PFSK-1 (cell line): ENCODE data around the gene XDH.

Experiments used
- FOXP2 ChIP-seq: optimal IDR thresholded peaks from 2 replicates; pipeline ENCODE3; 2011; ENCODE audit warnings: borderline replicate concordance, control low read depth, inconsistent platforms; ENCODE audit not compliant: insufficient read depth; ENCODE audit errors: extremely low read length, extremely low read depth
- POLR2AphosphoS5 ChIP-seq: IDR thresholded peaks from 2 replicates; pipeline ENCODE4 v1.6.1; 2012; ENCODE audit warnings: low read depth, mild to moderate bottlenecking, control low read depth, low read length, moderate library complexity
- SIN3A ChIP-seq: IDR thresholded peaks from 2 replicates; pipeline ENCODE4 v1.6.1; 2012; ENCODE audit warnings: mild to moderate bottlenecking, low read length, moderate library complexity, borderline replicate concordance; ENCODE audit not compliant: insufficient read depth
- TAF1 ChIP-seq: IDR thresholded peaks from 2 replicates; pipeline ENCODE4 v1.6.1; 2012; ENCODE audit warnings: low read length, control low read depth, borderline replicate concordance; ENCODE audit not compliant: insufficient read depth
- TF ChIP-seq, protein P1 (sequence below), 2 experiments: IDR thresholded peaks; 2 replicates each; pipeline versions ENCODE4 v1.6.1 to v1.8.0; 2011 to 2012; ENCODE audit warnings: low read depth in 2 of 2, low read length in 2 of 2, control low read depth in 1 of 2, inconsistent platforms in 1 of 2, mild to moderate bottlenecking in 1 of 2, moderate library complexity in 1 of 2; ENCODE audit not compliant: insufficient read depth in 1 of 2

Gene XDH

GRCh38 chr2:31371691-31372090 lies 42.9 kb downstream of the XDH start:
- no peak for TF ChIP-seq TAF1
- TF ChIP-seq FOXP2: no peak
- no peak for TF ChIP-seq SIN3A
- TF ChIP-seq, protein P1, sequence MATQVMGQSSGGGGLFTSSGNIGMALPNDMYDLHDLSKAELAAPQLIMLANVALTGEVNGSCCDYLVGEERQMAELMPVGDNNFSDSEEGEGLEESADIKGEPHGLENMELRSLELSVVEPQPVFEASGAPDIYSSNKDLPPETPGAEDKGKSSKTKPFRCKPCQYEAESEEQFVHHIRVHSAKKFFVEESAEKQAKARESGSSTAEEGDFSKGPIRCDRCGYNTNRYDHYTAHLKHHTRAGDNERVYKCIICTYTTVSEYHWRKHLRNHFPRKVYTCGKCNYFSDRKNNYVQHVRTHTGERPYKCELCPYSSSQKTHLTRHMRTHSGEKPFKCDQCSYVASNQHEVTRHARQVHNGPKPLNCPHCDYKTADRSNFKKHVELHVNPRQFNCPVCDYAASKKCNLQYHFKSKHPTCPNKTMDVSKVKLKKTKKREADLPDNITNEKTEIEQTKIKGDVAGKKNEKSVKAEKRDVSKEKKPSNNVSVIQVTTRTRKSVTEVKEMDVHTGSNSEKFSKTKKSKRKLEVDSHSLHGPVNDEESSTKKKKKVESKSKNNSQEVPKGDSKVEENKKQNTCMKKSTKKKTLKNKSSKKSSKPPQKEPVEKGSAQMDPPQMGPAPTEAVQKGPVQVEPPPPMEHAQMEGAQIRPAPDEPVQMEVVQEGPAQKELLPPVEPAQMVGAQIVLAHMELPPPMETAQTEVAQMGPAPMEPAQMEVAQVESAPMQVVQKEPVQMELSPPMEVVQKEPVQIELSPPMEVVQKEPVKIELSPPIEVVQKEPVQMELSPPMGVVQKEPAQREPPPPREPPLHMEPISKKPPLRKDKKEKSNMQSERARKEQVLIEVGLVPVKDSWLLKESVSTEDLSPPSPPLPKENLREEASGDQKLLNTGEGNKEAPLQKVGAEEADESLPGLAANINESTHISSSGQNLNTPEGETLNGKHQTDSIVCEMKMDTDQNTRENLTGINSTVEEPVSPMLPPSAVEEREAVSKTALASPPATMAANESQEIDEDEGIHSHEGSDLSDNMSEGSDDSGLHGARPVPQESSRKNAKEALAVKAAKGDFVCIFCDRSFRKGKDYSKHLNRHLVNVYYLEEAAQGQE (IDR thresholded peaks at IDR 0.05; ENCODE audit: insufficient read depth in 1 of 2, low read depth in 2 of 2, low read length in 2 of 2): no peak
- TF ChIP-seq POLR2AphosphoS5: no peak

GRCh38 chr2:31366733-31367132 lies 47.8 kb downstream of the XDH start:
- no peak for TF ChIP-seq FOXP2
- no peak for TF ChIP-seq POLR2AphosphoS5
- TF ChIP-seq SIN3A: no peak
- TF ChIP-seq, protein P1 (IDR thresholded peaks at IDR 0.05; ENCODE audit: insufficient read depth in 1 of 2, low read depth in 2 of 2, low read length in 2 of 2): no peak
- TF ChIP-seq TAF1: no peak

GRCh38 chr2:31365834-31366505 lies 48.6 kb downstream of the XDH start:
- TF ChIP-seq FOXP2 (no peak), POLR2AphosphoS5 (no peak), TAF1 (no peak), SIN3A (no peak)
- TF ChIP-seq, protein P1 (IDR thresholded peaks at IDR 0.05; ENCODE audit: insufficient read depth in 1 of 2, low read depth in 2 of 2, low read length in 2 of 2): no peak

DNA sequence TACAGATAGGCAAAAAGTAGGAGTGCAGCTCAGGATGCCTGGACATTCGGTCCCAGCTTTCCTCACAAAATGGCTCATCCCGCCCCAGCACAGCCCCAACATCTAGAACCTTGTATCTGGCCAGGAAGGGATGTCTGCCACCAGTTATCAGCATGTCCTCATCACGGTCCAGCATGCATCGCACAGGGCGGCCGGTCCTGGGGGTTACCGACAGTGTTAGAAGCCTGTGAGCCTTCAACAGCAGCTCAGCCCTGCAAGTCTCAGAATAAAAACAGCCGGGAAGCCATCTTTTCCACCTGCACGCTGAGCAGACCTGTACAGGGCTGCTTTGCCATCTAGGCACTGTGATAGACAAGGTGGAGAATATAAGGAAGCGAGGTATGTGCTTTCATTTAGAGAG lies 49.2 kb downstream of the XDH start:
- TF ChIP-seq POLR2AphosphoS5: no peak
- TF ChIP-seq, protein P1 (IDR thresholded peaks at IDR 0.05; ENCODE audit: insufficient read depth in 1 of 2, low read depth in 2 of 2, low read length in 2 of 2): no peak
- no peak for TF ChIP-seq TAF1
- no peak for TF ChIP-seq FOXP2
